ENCODE results near the gene ACOT7.
"Not testable (repeated sequence)": the region's sequence is repeated elsewhere in the genome, so short reads cannot be mapped to it uniquely, and the experiment has no call there.

Gene ACOT7, protein sequence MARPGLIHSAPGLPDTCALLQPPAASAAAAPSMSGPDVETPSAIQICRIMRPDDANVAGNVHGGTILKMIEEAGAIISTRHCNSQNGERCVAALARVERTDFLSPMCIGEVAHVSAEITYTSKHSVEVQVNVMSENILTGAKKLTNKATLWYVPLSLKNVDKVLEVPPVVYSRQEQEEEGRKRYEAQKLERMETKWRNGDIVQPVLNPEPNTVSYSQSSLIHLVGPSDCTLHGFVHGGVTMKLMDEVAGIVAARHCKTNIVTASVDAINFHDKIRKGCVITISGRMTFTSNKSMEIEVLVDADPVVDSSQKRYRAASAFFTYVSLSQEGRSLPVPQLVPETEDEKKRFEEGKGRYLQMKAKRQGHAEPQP

DNA sequence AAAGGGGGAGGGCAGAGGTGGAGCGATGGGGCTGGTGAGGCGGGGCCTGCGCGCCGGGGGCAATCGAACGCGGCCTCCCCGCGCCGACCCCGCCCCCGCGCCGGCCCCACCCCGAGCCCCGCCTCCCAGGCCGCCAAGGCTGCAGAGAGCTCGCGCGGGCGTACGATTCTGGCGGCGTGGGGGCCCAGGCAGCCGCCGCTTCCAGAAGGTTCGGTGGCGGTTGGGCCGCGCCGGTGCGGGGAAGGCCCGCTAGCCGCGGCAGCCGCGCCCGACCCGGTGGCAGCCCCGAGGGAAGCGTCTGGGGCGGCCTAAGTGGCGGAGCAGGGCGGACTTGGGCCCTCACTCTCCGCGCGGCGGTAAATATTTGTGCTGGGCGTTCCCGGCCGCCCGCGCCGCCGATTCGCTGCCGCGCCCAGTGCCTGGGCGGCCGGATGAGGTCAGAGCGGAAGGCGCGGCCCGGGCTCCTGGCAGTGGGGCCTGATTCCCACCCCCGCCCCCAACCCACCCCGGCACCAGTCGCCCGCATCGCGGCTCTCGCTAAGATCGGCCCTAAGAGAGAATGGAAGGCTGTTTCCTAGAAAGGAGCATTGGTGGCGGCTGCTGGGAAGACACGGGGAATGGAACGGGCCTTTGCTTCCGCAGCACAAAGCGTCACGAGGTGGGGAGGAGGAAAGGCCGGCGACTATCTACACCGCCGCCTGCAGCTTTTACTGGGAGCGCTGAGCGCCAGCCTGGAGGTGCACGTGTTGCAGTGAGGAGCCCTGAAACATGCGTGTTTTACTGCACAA is at the start of gene ACOT7:
Gene ACOT7, minus strand, starts transcription at position 368 of the 788 bp plus-strand sequence. CDS start 368 bp downstream, outside the sequence.
- DNase-seq (ENCODE audit: low spot score): peak; percentile 86

DNA sequence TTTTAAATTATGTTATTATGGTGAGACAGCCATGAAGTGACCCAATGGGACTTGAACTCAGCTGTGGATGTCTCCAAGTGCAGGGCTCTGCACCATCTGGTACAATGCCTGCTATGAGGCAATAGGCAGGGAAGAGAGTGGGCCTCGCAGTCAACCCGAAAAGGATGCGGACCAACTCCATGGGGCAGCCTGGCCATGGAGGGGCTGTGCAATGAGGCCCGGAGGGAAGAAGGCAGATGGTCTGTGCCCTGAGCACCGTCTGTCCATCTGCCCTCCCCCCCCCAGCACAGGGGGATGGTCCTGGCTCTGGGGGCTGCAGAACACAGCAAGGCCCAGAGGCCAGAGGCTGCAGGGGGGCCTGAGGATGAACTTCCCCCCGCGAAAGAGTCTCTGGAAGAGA is 48.0 kb upstream of the ACOT7 start:
- no peak for DNase-seq (ENCODE audit: low spot score)

DNA sequence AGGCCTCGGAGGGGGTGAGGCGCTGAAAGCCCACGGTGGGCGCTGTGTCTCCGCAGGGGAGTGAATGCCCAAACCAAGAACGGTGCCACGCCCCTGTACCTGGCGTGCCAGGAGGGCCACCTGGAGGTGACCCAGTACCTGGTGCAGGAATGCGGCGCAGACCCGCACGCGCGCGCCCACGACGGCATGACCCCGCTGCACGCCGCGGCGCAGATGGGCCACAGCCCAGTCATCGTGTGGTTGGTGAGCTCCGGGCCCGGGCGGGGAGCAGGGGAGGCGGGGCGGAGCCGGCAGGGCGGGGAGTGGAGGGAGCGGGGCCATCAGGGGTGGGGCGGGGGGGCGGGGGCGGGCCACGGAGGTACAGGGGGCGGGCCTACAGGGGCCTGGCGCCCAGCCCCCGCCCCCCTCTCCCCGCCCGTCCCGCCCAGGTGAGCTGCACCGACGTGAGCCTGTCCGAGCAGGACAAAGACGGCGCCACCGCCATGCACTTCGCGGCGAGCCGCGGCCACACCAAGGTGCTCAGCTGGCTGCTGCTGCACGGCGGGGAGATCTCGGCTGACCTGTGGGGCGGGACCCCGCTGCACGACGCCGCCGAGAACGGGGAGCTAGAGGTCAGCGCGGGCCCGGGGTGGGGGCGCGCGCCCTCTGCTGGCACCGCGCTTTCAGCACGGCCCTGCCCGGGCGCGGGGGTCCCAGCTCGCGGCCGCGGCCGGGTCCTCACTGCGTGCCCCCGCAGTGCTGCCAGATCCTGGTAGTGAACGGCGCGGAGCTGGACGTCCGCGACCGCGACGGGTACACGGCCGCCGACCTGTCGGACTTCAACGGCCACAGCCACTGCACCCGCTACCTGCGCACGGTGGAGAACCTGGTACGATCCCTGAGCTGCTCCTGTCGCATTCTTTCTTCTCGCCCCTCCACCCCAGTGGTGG is 46.9 kb upstream of the ACOT7 start:
- DNase-seq (ENCODE audit: low spot score): peak; percentile 69

DNA sequence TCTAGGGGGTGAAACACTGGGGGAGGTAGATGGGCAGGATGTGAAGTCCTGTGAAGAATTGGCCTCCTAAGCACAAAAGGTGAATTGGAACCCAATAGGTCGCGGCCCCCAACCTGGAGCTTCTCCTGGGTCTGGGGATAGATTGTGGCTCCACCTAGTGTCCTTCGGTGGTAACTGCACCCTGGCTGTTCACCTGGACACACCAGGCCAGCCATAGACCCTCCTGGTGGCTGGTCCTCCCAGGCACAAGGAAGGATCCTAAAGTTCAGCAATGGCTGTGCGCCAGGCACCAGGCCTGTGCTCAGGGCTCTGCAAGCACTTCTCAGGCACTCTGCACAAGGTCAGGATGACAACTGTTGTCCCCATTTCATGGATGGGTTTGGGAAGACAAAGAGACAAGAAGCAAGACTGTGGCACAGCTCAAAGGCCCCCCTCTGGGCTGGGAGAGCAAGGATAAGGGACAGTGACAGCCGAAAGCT is 44.5 kb upstream of the ACOT7 start:
- DNase-seq (ENCODE audit: low spot score): peak; percentile 91

DNA sequence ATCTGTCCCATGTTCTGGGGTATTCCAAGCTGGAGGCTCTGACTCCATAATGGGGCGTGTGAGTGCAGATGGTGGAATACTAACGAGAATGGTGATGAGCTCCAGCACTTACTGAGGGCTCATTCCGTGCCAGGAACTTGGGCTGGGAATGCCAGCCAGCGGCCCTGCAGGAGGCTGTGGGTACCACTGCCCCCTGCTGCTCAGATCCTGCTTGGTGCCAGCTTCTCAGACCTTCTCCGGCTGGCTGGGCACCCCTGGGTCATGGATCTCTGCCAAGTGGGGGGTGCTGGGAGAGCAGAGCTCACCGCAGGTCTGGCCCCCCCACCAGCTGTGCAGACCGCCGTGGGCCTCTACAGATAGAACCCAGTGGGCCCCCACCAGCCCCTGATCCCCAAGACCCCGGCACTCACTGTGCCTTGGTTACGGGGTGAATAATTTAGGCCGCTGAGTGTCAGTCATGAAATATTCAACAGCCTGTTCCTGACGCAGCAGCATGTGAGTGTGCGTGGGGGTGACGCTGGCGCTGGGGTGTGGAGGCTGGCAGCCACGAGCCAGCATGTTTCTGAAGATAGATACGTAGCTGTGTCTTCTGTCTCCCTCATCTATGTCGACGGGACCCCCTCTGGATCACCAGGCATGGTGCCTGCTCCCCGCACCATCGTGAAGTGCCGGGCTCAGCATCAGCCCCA is 43.6 kb upstream of the ACOT7 start:
- DNase-seq (ENCODE audit: low spot score): not testable (repeated sequence)

DNA sequence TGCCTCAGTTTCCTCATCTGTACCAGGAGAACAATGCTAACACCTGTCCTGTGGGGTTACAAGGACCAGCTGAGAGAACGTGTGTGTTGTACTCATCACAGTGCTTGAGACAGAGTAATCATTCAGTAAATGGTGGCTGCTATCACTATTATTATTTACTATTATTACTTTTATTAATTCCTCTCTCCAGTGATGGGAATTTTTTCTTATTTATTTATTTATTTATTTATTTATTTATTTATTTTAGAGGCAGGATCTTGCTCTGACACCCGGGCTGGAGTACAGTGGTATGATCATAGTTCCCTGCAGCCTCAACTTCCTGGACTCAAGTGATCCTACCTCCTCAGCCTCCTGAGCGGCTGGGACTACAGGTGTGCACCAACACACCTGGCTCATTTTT is 42.7 kb upstream of the ACOT7 start:
- DNase-seq (ENCODE audit: low spot score): not testable (repeated sequence)

DNA sequence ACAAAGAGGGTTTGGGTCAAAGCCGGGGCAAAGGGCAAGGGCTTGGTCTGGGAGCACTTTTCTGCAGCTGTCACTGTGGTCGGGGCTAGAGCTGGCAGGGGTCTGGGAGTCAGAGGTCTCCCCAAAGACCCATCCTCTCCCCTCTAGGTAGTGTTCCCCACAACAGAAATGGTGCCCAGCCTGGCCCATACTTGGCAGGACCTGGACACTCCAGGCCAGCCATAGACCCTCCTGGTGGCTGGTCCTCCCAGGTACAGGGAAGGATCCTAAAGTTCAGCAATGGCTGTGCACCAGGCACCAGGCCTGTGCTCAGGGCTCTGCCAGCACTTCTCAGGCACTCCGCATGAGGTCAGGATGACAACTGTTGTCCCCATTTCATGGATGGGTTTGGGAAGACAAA is 42.0 kb upstream of the ACOT7 start:
- DNase-seq (ENCODE audit: low spot score): no peak

DNA sequence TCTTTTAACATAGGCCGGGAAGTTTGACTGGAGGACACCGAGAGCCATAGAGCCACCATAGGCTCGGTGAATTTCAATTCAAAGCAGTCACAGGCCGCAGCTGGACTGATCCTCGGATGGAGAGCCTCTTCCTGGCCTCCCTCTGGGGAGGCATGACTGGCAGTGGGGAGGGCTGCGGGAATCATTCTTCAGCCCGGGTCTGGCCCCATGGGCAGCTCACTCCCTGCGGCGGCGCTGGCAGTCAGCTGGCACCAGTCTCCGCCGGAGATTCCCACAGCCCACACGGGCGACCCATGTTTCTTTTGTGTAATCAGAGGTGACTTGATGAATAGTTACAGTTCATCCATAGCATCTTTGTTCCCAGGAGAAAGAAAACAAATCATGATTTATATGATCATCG is 41.6 kb upstream of the ACOT7 start:
- no peak for DNase-seq (ENCODE audit: low spot score)

DNA sequence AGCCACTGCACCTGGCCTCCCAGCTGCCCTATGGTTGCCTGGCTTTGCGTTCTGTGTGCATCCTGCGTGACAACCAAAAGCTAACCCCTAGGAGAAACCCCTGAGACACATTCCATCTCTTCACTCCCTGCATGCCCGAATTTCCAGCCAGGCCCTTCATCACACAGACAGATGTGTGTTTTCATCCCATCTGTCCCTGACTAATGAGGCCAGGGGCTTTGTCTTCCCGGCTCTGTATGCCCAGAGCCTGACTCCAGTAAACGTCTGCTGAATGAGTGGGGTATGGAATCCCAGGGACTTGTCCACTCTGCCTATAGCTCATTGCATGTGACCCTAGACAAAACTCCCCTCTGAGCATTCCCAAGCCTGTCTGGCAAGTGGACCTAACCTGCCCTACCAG is 40.6 kb upstream of the ACOT7 start:
- DNase-seq (ENCODE audit: low spot score): no peak

DNA sequence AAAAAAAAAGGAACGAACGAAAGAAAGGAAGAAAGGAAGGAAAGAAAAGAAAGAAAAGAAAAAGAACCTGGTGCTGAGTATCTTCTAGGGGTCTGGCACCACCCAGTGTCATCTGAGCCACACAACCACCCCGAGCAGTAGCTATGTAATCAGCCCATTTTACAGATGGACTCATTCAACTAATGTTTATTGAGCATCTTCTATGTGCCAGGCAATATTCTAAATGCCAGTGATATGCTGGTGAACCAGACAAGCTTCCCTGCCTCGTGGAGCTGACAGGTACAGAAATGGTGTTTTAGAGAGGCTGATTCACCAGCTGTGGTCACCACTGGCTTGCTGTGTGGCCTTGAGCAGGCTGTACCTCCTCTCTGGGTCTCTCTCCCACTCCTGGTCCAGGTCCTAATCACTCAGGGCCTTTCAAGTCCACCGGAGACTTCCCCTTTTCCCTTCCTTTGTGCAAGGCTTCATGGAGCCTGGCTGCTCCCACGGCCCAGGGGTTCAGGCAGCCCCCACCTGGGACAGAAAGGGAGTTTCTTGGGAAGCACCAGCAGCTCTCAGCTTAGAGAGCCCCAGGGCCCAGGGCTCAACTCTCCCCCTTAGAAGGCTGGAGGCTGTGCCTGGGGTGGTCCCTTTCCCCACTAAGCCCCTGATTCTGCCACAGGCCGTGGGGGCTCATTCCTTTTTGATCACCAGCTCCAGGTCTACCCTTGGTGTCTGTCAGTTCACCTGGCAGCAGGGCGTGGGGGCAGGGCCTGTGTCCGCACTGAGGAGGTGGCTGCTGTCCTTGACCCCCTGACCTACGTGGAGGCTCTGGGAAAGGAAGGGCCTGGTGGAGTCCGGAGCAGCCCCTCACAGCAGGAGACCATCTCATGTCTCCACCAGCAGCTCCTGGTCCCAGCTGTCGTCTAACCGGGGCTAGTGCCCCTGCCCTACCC is 38.3 kb upstream of the ACOT7 start:
- not testable (repeated sequence) for DNase-seq (ENCODE audit: low spot score)

DNA sequence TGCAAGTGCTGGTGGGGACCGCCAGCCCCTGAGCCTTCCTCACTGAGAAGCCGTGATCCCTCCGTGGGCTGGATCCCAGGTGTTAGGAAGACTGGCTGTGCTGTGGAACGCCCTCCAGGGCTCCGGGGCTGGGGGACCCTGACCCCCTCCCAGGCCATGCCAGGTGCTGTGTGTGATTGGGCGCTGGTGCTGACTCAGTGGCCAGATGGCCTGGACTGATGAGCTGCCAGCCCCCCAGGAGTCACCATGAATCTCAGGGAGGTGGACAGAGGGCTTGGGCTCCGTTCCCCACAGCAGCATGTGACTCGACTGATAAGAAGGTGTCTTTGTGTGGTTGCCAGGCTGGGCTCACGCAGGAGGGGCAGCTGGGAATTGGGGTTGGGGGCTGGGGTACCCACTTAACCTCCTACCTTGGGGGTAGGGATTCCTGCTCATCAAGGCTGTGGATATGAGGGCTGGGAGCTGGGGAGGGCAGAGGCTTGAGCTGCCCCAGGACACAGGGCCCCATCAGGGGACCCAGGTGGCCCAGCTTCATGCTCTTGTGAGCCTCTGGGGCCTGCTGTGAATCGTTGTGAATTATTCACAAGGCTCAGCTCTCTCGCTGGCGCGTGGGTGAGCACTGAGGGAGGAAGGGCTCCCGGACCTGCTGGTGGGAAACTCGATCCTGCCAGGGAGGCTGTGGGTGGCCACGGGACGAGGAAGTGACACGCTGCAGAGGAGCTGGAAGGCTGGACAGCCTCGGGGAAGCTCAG is 36.3 kb upstream of the ACOT7 start:
- not testable (repeated sequence) for DNase-seq (ENCODE audit: low spot score)

DNA sequence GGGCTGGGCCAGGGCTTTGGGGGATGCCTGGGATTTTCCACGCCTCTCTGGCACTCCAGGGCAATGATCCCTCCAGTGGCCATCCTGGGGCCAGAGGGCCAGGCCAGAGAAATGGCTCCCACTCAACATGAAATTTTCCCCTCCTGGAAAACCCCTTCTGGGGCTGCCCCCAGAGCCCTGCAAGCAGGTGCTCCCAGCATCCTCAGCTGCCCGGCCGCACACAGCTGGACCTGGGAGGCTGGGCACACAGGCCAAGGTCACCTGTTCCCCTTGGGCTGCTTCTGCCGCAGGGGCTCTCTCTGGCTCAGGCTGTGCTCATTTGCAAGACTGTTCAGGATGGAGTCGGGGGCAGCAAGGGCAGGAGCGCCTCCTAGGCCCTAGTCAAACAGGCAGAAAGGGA is 34.9 kb upstream of the ACOT7 start:
- DNase-seq (ENCODE audit: low spot score): not testable (repeated sequence)

DNA sequence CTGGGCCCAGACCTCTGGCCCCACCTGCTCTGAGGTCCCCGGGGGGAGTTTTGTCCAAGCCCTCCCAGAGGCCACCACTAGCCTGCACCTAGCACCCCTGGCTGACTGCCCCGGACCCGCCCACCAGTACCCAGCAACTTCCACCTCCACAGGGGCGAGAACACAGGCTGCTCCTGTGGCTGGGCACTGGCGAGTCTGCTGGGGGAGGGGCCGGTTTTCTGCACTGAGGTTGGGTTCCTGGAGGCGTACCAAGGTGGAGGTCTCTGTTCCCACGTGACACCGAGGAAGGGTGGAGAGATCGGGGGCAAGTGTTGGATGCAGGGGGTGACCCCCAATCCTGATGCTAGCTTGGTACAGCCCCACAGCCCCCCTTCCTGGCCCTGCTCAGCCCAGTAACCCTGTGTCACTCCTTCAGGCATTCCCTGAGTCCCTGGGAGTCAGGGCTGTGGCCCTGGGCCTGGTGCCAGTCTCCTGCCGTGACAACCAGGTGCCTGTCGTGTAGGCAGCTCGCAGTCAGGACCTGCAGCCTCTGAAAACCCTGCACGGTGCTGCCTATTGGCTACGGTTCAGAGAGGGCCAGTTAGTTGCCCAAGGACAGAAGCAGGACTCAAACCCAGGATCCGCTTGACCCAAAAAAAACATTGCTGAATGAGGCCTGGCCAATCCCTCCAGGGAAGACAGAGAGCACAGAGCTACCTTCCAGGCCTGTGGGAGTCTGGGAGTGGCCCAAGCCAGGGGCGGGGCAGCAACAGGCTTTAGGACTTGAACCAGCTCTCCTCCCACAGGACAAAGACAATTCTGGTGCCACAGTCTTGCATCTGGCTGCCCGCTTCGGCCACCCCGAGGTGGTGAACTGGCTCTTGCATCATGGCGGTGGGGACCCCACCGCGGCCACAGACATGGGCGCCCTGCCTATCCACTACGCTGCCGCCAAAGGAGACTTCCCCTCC is 34.1 kb upstream of the ACOT7 start:
- no peak for DNase-seq (ENCODE audit: low spot score)

DNA sequence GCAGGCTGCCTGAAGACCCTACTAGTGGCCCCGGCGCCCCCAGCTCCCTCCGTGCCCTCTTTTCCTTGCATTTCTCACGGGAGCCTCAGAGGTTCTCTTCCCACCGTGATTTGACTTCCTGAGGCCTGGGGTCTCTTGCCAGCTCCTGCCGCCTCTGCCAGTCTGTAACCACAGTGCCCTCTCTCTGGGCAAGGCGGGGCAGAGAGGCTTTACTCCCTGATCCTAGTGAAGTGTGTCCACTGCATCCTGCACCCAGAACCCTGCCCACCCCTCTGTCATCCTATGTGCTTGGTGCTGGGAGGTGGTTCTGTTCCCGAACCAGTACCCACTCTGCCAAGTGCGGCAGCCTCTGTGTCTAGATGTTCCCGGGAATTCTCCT is 33.4 kb upstream of the ACOT7 start:
- no peak for DNase-seq (ENCODE audit: low spot score)

DNA sequence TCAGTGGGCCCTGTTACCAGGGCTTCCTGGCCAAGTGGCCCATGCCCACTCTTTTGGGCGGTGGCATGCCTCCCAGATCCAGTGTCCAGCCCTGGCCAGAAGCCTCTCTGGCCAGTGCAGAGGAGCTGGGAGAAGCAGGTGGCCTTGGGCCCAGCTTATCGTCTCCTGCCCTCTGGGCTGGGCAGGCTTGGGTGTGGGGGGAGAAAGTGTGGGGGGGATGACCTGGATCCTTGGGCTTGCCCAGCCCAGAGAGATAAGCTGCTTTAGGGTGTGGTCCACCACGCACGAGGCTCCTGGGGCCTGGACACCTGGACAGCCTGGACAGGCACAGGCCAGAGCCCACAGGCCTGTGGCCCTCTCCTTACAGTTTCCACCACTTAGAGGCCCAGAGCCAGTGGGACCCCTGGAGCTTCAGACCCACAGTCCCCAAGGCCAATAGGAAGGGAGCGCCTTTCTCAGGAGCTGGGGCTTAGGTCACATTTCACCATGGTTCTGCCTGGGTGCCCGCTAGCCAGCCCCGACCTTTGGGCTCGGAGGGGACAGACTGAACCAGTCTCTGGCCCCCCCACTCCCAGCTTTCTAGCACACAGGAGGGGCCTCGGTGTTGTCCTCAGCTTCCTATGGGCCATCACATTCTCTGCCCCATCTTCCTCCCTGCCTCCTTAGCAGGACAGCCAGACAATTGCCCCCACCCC is 32.9 kb upstream of the ACOT7 start:
- DNase-seq (ENCODE audit: low spot score): no peak

DNA sequence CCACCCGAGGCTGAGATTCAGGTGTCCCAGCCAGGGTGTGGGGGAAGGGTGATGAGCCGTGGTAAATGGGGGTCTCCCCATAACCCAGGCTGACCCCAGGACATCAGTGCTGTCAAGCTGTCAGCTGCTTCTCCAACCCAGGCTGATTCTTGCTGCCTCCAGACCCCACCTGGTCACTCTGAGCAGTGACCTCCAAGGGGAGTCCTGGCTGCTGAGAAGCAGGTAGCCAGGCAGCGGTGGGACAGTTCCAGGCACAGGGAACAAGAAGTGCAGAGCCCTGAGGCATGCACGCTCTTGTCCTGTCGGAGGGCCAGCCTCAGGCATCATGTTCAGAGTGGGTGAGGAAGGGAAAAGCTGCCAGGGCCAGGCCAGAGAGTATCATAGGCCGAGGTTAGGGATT is 32.1 kb upstream of the ACOT7 start:
- no peak for DNase-seq (ENCODE audit: low spot score)

DNA sequence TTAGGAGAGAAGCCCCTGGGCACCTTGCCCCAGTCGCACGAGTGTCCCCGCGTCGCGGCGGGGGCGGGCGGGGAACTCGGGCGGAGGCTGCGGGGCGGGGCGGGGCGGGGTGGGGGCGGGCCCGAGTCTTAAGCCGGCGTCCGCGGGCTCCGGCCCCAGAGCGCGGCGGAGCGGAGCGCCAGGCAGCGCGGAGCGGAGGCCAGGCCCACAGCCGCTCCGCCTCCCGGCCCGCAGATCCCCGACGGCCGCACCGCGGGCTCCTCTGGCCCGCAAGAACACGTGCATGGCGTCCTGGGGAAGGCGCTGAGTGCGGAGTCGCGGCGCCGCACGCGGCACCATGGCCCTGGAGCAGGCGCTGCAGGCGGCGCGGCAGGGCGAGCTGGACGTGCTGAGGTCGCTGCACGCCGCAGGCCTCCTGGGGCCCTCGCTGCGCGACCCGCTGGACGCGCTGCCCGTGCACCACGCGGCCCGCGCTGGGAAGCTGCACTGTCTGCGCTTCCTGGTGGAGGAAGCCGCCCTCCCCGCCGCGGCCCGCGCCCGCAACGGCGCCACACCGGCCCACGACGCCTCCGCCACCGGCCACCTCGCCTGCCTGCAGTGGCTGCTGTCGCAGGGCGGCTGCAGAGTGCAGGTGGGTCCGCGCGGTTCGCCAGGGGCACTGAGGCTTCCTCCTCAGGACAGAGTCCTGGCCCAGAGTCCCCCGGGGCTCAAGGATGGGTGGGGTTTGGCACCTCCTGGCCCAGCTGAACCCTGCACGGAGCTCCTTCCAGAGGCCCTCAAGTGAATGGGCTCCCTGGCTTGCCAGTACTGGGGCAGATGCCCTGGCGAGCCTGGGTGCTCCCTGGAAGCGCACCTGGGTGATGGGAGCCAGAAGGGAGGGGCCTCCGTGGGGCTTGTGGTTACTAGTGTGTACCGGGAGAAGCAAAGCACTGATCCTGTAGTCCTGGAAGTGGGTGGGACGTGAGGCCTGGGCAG is 31.3 kb upstream of the ACOT7 start, which contains the start of gene ESPN:
Gene ESPN, plus strand, starts transcription at position 158 of the 975 bp plus-strand sequence. Its CDS starts 180 bp downstream, at position 338.
- DNase-seq (ENCODE audit: low spot score): peak; percentile 86

All from HuH-7.5 (cell line).